SKM-1 (cell line): Measurements from ENCODE around the gene USP20.

Experiments used
- DNase-seq: peaks from one replicate; lab custom pipeline; 2025; ENCODE audit not compliant: unreplicated experiment; lab: John Stamatoyannopoulos, UW

The USP20 gene

GRCh38 chr9:129853614-129854013 is 18.4 kb downstream of the USP20 start:
- DNase-seq: no peak

GRCh38 chr9:129854588-129855110 is 19.4 kb downstream of the USP20 start:
- DNase-seq: no peak

- no peak for DNase-seq
These were observed 21.9 kb downstream of the USP20 start for GRCh38 chr9:129857207-129857606.

DNA sequence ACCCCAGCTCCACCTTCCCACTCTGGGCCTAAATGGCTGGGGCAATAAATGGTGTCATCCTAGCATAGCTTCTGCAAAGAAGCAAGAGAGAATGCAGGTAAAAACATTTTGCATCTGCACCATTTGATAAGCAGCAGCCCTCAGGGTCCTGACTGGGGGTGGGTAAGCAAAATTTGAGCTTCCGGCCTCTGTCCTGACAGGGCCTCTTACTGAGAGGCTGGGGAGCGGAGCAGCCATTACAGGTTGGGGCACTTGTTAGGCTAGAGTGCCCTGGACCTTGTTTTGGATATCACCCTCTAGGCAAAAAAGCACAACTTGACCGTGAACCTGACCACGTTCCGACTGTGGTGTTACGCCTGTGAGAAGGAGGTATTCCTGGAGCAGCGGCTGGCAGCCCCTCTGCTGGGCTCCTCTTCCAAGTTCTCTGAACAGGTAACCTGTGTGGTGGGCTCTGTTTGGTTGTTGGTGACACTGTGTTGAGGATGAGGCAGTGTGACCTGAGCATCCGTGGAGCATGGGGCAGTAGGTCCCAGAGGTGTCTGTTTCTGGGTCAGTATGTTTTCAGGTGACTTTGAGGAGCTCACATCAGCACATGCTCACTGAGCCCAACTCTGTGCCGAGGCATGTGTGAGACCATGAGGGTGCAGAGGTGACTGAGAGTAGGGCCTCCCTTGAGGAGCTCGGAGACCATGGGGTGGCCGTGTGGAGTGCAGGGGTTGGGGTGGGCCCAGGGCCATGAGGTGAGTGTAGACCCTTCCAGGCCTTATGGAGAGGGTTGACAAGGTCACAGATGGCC is 23.1 kb downstream of the USP20 start:
- no peak for DNase-seq

DNA sequence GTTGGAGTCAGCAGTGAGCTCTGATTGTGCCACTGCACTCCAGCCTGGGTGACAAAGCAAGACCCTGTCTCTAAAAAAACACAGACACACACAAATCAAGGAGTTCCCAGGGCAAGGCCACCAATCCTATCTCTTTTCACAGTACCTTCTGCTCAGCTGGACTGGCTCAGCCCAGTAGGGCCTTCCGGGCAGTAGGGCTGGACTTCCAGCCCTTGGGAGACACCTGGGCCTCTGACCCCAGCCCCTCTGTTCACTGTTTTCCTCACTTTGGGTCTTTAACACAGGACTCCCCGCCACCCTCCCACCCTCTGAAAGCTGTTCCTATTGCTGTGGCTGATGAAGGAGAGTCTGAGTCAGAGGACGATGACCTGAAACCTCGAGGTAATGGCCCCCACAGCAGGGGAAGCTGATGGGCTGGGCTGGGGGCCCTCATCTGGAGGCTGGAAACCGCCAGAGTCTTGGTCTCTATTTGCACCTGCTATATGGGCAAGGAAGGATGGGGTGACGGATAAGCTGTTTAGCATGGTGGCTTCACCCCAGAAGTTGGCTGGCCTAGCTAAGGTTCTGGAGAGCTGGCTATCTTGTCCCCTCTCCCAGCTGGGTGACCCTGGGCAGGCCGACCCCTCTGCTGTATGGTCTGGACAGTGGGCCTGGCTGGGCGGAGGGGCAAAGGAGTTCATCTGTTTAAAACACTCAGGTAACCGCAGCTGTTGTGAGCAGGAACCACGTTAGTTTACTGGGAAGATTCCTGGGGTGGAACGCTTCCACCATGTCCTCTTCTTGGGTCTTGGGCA is 25.6 kb downstream of the USP20 start:
- no peak for DNase-seq

- no peak for DNase-seq
These were observed 26.2 kb downstream of the USP20 start for GRCh38 chr9:129861447-129861827.

GRCh38 chr9:129863059-129863690 is 27.9 kb downstream of the USP20 start:
- DNase-seq: peak; percentile 88

DNA sequence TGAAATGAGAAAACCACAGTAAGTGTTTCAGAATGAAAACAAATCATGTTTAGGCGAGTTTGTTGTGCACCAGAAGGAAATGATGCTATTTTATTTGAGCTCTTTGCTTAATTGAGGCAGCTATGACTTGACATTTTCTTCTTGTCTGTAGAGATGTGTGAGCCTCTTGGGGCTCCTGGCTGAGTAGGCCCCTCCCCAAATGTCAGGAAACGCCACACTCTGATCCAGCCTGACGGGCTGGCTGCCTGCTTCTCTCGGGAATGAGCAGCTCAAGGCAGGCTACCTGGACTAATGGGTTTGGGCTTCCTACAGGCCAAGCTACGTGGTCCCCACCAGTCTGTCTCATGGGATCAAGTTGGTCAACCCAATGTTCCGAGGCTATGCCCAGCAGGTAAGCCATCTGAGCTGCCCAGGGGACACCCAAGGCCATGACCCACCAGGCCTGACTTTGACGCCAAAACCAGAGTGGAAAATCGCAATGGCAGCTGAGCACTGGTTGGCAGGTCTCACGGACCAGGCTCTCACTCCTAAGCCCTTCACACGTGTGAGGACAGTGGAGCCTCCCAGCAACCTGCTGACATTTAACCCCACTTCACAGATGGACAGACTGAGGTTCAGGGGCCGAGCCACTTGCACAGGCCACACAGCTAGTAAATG is 29.9 kb downstream of the USP20 start:
- no peak for DNase-seq

DNA sequence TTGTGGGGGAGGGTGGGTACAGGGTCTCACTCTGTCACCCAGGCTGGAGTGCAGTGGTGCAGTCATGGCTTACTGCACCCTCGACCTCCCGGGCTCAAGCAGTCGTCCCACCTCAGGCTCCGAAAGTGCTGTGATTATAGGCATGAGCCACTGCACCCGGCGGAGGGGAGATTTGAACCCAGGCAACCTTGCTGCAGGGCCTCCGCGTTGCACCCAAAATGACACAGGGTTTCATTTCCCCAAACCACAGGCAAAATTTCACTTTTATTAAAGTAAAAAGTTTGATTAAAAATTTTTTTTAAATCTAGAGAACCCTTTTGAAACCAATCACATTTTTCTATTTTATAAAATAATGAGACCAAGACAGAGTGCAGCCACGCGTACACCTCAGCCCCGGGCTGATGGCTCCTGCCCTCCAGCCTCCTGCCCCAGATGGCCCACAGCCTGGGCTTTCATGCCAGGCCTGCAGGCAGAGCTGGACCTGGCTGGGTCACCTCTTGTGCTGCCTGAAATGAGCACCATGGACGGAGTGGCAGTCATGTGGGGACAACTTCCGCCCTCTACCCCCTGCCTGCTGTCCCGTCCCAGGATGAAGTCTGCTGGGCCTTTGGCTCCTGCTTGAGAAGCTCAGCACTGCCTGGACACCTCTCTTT is 30.5 kb downstream of the USP20 start:
- DNase-seq: no peak

DNA sequence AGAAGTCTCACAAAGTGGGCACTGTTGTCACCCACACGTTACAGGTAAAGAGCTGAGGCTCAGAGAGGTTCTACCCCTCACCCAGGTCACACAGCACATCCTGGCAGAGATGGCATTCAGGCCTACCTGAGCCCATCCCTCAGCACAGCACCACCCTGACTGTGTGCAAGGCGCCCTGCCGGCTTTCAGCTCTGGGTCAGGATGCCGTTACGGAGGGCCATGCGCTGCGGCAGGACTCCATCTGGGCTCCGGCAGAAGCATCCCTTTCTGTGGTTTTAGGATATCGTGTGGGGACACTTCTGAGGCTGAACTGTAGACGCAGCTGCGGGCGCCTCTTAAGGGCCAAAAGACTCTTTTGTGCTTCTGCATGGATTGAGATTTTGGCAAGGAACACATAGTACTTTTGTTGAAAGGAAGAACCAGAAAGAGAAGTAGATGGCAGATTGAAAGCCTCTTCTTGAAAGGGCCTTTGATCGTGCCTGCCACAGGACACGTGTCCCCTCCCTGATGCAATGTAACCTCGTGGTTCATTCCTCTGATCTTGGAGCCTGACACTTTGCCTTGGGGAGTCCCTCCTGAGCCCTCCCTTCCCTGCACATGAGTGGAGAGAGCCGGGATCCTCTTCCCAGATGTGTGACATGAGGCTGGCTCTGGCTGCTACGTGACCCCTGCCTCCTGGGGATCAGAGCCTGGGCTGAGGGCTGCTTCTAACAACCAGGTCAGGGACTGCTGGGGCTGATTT is 31.3 kb downstream of the USP20 start:
- no peak for DNase-seq

DNA sequence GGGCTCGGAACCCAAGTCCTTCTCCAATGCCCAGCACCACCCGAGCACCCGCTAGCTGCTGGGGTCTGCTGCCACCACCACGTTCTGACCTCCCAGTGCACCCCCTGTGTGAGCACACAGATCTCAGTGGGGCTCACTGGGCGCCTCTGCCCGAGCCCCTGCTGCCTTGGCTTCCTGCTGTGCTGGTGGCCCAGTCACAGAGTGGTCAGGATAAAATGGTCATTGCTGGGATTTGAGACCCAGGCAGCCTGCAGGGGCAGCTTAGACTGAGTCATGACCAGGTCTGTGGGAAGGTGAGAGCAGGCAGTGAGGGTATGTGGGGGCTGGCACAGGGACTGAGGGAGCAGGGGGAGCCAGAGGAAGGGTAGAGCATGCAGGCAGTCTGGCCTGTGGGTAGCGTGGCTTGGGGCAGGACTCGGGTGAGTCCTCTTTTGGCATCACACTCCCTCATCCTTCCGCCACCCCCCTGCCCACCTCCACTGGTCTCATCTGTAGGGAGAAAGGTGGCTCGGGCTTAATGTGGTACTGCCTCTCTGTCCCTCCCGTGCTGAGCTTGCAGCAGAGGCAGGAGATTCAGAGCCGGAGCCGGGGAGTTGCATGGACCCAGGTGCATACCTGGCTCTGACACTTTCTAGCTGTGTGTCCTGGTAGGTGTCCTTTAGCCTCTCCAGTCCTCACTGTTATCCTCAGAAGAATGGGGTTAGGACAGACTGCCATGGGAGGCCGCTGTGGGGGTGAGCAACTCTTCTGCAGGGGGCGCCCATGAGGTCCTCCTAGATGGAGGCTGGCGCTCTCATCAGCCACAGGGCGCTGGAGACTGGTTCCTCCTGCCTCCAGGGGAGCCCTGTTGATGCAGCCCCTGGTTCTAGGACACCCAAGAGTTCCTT is 32.1 kb downstream of the USP20 start:
- DNase-seq: no peak

DNA sequence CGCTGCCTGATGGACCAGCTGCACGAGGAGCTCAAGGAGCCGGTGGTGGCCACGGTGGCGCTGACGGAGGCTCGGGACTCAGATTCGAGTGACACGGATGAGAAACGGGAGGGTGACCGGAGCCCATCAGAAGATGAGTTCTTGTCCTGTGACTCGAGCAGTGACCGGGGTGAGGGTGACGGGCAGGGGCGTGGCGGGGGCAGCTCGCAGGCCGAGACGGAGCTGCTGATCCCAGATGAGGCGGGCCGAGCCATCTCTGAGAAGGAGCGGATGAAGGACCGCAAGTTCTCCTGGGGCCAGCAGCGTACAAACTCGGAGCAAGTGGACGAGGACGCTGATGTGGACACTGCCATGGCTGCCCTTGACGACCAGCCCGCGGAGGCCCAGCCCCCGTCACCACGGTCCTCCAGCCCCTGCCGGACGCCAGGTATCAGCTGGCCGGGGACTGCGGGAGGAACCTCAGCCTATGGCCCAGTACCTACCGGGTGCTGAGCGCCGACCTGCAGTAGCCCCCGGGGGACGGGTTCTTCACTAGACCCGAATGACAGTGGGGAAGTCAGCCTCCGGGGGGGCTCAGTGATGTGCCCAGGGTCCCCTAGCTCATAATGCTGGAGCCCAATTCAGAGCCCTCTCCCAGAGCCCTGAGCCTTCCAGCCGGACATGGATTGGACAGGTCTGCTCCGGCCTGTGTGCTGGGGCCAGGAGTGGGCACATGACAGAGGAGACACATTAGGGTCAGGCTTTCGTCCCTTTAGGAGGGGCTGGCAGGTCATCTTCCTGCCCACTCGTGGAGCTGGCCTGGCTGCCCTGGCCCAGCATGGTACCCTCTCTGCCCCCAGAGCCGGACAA is 33.0 kb downstream of the USP20 start:
- DNase-seq: no peak

DNA sequence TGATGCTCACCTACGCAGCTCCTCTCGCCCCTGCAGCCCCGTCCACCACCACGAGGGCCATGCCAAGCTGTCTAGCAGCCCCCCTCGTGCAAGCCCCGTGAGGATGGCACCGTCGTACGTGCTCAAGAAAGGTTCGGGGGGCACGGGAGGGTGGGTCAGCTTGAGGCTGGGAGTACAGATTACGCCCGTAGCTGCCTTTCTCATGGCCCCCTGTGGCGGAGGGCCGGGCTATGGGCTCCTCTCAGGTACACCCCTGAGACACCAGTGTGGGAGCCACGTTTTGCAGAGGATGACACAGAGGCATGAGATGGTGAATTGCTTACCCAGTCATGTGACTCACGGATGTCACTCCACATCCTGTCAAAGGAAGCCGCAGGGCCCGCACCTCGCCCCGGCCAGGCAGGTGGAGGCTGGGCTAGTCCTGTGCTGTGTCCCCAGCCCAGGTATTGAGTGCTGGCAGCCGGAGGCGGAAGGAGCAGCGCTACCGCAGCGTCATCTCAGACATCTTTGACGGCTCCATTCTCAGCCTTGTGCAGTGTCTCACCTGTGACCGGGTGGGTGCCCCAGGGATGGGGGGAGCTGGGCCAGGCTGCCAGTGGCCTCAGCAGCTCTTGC is 33.7 kb downstream of the USP20 start:
- DNase-seq: no peak

DNA sequence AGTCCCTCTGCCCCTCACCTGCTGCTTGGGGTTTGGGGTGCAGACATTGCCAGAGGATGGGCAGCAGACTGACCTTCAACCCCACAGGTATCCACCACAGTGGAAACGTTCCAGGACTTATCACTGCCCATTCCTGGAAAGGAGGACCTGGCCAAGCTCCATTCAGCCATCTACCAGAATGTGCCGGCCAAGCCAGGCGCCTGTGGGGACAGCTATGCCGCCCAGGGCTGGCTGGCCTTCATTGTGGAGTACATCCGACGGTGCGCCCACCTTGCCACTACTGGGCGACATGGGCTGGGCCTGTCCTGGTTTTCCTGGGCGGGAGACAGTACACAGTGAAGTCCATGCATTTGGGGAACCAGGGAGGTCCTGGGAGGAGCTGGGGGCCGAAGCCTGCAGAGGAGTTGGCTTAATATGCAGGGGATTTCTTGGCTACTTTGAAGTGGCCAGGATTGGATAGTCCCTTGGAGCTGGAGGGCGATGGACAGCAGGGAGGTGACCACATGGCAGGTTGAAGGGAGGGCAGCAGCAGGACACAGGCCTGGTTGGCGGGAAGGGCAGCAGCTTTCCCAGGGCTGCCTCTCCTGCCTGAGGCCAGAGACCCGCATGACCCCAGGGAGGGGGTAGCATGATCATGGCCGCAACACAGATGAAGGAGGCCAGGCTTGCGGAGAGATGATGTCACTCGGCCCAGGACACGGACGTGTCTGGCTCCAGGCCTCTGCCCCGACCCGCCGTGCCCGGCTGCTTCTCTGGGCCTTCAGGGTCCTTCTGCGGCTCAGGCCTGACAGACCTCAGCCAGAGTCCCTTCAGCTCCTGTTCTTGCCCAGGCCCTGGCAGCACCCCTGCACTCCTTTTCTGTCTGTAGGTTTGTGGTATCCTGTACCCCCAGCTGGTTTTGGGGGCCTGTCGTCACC is 34.6 kb downstream of the USP20 start:
- DNase-seq: no peak

DNA sequence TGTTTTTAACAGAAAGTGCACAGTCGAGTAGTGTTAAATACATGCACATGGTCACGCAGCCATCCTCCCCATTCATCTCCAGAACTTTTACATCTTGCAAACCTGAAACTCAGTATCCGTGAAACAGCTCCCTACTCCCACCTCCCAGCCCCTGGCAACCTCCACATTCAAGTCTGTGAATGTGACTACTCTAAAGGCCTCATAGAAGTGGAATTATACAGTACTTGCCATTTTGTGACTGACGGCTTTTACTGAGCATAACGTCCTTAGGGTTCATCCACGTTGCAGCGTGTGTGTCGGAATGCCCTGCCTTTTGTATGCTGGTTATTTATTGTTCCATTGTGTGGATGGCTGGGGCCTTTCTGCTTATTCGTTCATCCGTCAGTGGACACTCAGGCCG is 35.8 kb downstream of the USP20 start:
- no peak for DNase-seq

GRCh38 chr9:129873563-129874190 is 38.4 kb downstream of the USP20 start:
- DNase-seq: no peak
